ENCODE results near the gene SIX2. TPM values are rescaled to one million over a fixed set of nuclear protein-coding genes. Genes with fewer than 3 reads are reported as not detected.

SIX2 gene
- total and polyA plus RNA-seq, 2 of the 8 experiments (the other 6 are each of a cell fraction or from before 2014, with no cell fraction given) = 0.47 to 1.0 TPM

- Histone ChIP-seq H2BK120ac (replicated peaks; ENCODE audit: low read depth, low read length) (no peak overlapping the region), H3K14ac (ENCODE audit: insufficient read length) (no peak overlapping the region), H3K27me3 (replicated peaks in 1 of 4; ENCODE audit: control insufficient read depth in 3 of 4, extremely low read depth in 1 of 4, insufficient read depth in 3 of 4, low read length in 3 of 4) (peaks cover 83 to 92% (median 89%) of the 10 kb centered on the region in 4 experiments), H2BK15ac (ENCODE audit: low read length) (peak overlapping the region; percentile 19; the same call in 1 of the 2 replicates), H2AK5ac (ENCODE audit: low read depth, low read length) (no peak overlapping the region), H3K4me2 (ENCODE audit: insufficient read depth in 1 of 2, low read depth in 2 of 2, low read length in 2 of 2) (no peak overlapping the region), H3K79me2 (ENCODE audit: control insufficient read depth in 1 of 2, insufficient read depth in 2 of 2, low read length in 2 of 2) (no peaks in the 10 kb centered on the region), H4K91ac (replicated peaks; ENCODE audit: insufficient read length, low read length) (no peak overlapping the region), H4K5ac (ENCODE audit: insufficient read length, low read depth, low read length) (no peak overlapping the region), H2BK20ac (ENCODE audit: low read length) (no peak overlapping the region), H2BK12ac (ENCODE audit: low read depth, low read length) (peak overlapping the region; percentile 6; the same call in 1 of the 2 replicates), H4K8ac (ENCODE audit: extremely low read depth, insufficient read depth, low read length) (no peak overlapping the region), H3K36me3 (ENCODE audit: control insufficient read depth in 2 of 4, insufficient read depth in 4 of 4, low read length in 3 of 4) (peaks cover 0 to 14% (median 0%) of the 10 kb centered on the region in 4 experiments; a peak in 1 of 8 replicates), H2AFZ (ENCODE audit: low read length) (no peak overlapping the region), H3K56ac (replicated peaks; ENCODE audit: insufficient read length, low read depth, low read length) (no peak overlapping the region), H3K23ac (ENCODE audit: insufficient read length) (no peak overlapping the region), H3K4ac (replicated peaks; ENCODE audit: insufficient read length, low read depth, low read length) (no peak overlapping the region), H3K23me2 (ENCODE audit: low read depth, low read length) (peaks cover 13% of the 10 kb centered on the region; the same call in 1 of the 2 replicates), H3K18ac (ENCODE audit: extremely low read depth, low read length) (no peak overlapping the region), H3K79me1 (ENCODE audit: low read depth, low read length) (no peaks in the 10 kb centered on the region), H4K20me1 (replicated peaks in 1 of 2; ENCODE audit: control insufficient read depth in 1 of 2, insufficient read depth in 2 of 2, low read length in 2 of 2) (peaks cover 5 to 36% of the 10 kb centered on the region in 2 experiments), H2BK5ac (ENCODE audit: low read depth, low read length) (no peak overlapping the region), H3K4me1 (replicated peaks in 1 of 4; ENCODE audit: control insufficient read depth in 3 of 4, insufficient read depth in 4 of 4, low read length in 3 of 4) (peaks cover 0 to 31% (median 16%) of the 10 kb centered on the region in 4 experiments; a peak in 5 of 7 replicates), H3K27ac (ENCODE audit: low read depth, low read length) (no peak overlapping the region), H3K9ac (replicated peaks in 1 of 4; ENCODE audit: extremely low read depth in 1 of 4, low read depth in 3 of 4, low read length in 3 of 4) (no peak overlapping the region), H3K9me3 (ENCODE audit: insufficient read depth in 2 of 2, low read depth in 1 of 2, low read length in 1 of 2) (no peaks in the 10 kb centered on the region), H3K4me3 (ENCODE audit: extremely low read depth in 1 of 4, insufficient read depth in 2 of 4, low read depth in 3 of 4, low read length in 4 of 4) (no peak overlapping the region)
- no peak for TF ChIP-seq RAD21 (IDR thresholded peaks at IDR 0.05 in 1 of 2, conservative IDR thresholded peaks at IDR 0.05 in 1 of 2; ENCODE audit: low read depth in 2 of 2, low read length in 2 of 2)
- peak; percentile 45 for TF ChIP-seq RNF2 (IDR thresholded peaks at IDR 0.05; ENCODE audit: borderline replicate concordance, low read depth, low read length, missing control alignments, poor library complexity, severe bottlenecking)
- WGBS, 2 experiments (ENCODE audit: extremely low coverage in 1 of 2, insufficient coverage in 1 of 2, insufficient read length in 1 of 2, insufficient replicate concordance in 2 of 2, low coverage in 1 of 2, low lambda C conversion rate in 2 of 2, missing lambda C conversion rate in 1 of 2) = 16% methylated on average over 7 of the region's 7 CpGs; no CpG with 5 or more reads in 1 of the 2 experiments
- no peak for DNase-seq (ENCODE audit: low read depth in 1 of 2, low spot score in 2 of 2)
- FAIRE-seq = no peak
- ChIA-PET CTCF (ENCODE audit: partially characterized antibody) (interaction anchor here (0.7 to 3.3 kb wide), 7 partner anchors 25 to 488 kb away, joined by 3 to 17 read pairs (median 4); no protein-coding TSS in a partner anchor), POLR2A (ENCODE audit: partially characterized antibody) (no interaction called here)
Observed at GRCh38 chr2:45006942-45007287, 2.3 kb downstream of the SIX2 start.
